Endothelial cell of umbilical vein (primary cell): ENCODE measurements around the gene EIF5AL1. TPM values are rescaled to one million over a fixed set of nuclear protein-coding genes. Genes with fewer than 3 reads are reported as not detected.
"Not testable (repeated sequence)": the region's sequence is repeated elsewhere in the genome, so short reads cannot be mapped to it uniquely, and the experiment has no call there.

Source experiments
- Bru-seq: library from RNA; stranded (reverse); fragments of 400-500 nt; gene quantifications from one replicate; lab custom pipeline; 2021; lab: Mats Ljungman, UMichigan
- BruChase-seq, 2 experiments: library from RNA; stranded (reverse); fragments of 400-500 nt; gene quantifications; one replicate each; lab custom pipeline; 2021; lab: Mats Ljungman, UMichigan
- BruUV-seq: library from RNA; stranded (reverse); fragments of 400-500 nt; replicated peaks from 2 replicates; lab custom pipeline; 2021; lab: Mats Ljungman, UMichigan
- CTCF ChIA-PET: fragments of 300-600, 350-600 bp; sonication (Branson Sonifier 250); formaldehyde crosslinking; loops from one replicate; lab custom pipeline; 2021; ENCODE audit warnings: antibody characterized with exemption, inconsistent platforms; lab: Charles Lee
- POLR2A ChIA-PET: fragments of 300-600, 350-600 bp; sonication (Branson Sonifier 250); formaldehyde crosslinking; loops from one replicate; lab custom pipeline; 2021; ENCODE audit warnings: antibody characterized with exemption, inconsistent platforms; lab: Charles Lee
- DNase-seq: peaks from one replicate; pipeline ENCODE4 v3.0.0-alpha.2; 2011; ENCODE audit warnings: low read depth, low spot score
- FAIRE-seq: peaks from 2 replicates; lab custom pipeline; 2011; peaks lifted over from hg19 to GRCh38; lab: Jason Lieb, UNC
- H2AFZ ChIP-seq: 2 replicates; pipeline ENCODE4 v1.6.0; 2012; ENCODE audit warnings: low read depth, low read length, control low read depth, inconsistent platforms
- H3K27ac ChIP-seq: 2 replicates; pipeline ENCODE4 v1.5.1; 2011; ENCODE audit warnings: low read depth, mild to moderate bottlenecking, control low read depth, low read length, moderate library complexity; ENCODE audit not compliant: insufficient read depth
- H3K27me3 ChIP-seq, 2 experiments: 2 replicates each; pipeline versions ENCODE4 v1.6.0 to v1.6.1; 2011; ENCODE audit warnings: low read length in 2 of 2, mixed read lengths in 1 of 2; ENCODE audit not compliant: control insufficient read depth in 2 of 2, insufficient read depth in 2 of 2
- H3K36me3 ChIP-seq, 2 experiments: 2 replicates in 1 of 2; 3 replicates in 1 of 2; pipeline ENCODE4 v1.5.1; 2011; ENCODE audit warnings: low read length in 2 of 2, mild to moderate bottlenecking in 1 of 2, moderate library complexity in 1 of 2; ENCODE audit not compliant: control insufficient read depth in 2 of 2, insufficient read depth in 2 of 2; ENCODE audit errors: extremely low read depth in 1 of 2
- H3K4me1 ChIP-seq: 3 replicates; pipeline ENCODE4 v1.5.1; 2011; ENCODE audit warnings: mild to moderate bottlenecking, low read length; ENCODE audit not compliant: control insufficient read depth, insufficient read depth; ENCODE audit errors: extremely low read depth
- H3K4me2 ChIP-seq: 2 replicates; pipeline ENCODE4 v1.6.1; 2011; ENCODE audit warnings: low read length, control low read depth, mixed read lengths; ENCODE audit not compliant: insufficient read depth
- H3K4me3 ChIP-seq, 3 experiments: fragments of 200-600 bp in 1 of 3; sonication (generic), shearing (Covaris generic) in 1 of 3; replicated peaks in 1 of 3; 2 replicates each; pipeline ENCODE4 v1.5.1; 2011 to 2016; ENCODE audit warnings: control low read depth in 3 of 3, low read length in 3 of 3, mild to moderate bottlenecking in 2 of 3, inconsistent platforms in 1 of 3, low read depth in 1 of 3, moderate library complexity in 1 of 3; ENCODE audit not compliant: insufficient read depth in 1 of 3
- H3K79me2 ChIP-seq: 2 replicates; pipeline ENCODE4 v1.6.0; 2012; ENCODE audit warnings: low read length, inconsistent platforms; ENCODE audit not compliant: control insufficient read depth, insufficient read depth
- H3K9ac ChIP-seq: replicated peaks from 2 replicates; pipeline ENCODE3; 2011; ENCODE audit warnings: low read length, control low read depth; ENCODE audit not compliant: insufficient read depth; ENCODE audit errors: extremely low read depth
- H3K9me1 ChIP-seq: replicated peaks from 3 replicates; pipeline ENCODE4 v1.6.0; 2011; ENCODE audit warnings: mild to moderate bottlenecking, low read length; ENCODE audit not compliant: control insufficient read depth, insufficient read depth; ENCODE audit errors: extremely low read depth
- H3K9me3 ChIP-seq: replicated peaks from 2 replicates; pipeline ENCODE4 v1.5.1; 2012; ENCODE audit warnings: low read length, inconsistent platforms; ENCODE audit not compliant: control insufficient read depth, insufficient read depth
- H4K20me1 ChIP-seq: replicated peaks from 2 replicates; pipeline ENCODE3; 2011; ENCODE audit warnings: mild to moderate bottlenecking, low read length; ENCODE audit not compliant: control insufficient read depth, insufficient read depth; ENCODE audit errors: extremely low read depth
- CTCF ChIP-seq, 2 donors: IDR thresholded peaks; 1 replicate in 1 of 2; 2 replicates in 1 of 2; pipeline ENCODE4 v1.5.1; 2011; ENCODE audit warnings: low read length in 2 of 2, mild to moderate bottlenecking in 2 of 2, moderate library complexity in 2 of 2, control low read depth in 1 of 2, inconsistent platforms in 1 of 2, low read depth in 1 of 2; ENCODE audit not compliant: insufficient read depth in 1 of 2; ENCODE audit errors: extremely low read depth in 1 of 2
- EZH2 ChIP-seq: IDR thresholded peaks from 2 replicates; pipeline ENCODE4 v1.6.1; 2012; ENCODE audit warnings: borderline replicate concordance, low read depth, mild to moderate bottlenecking, moderate library complexity, low read length, inconsistent platforms; ENCODE audit not compliant: severe bottlenecking
- FOS ChIP-seq: IDR thresholded peaks from 2 replicates; pipeline ENCODE4 v1.6.1; 2011; ENCODE audit warnings: mild to moderate bottlenecking, low read length, moderate library complexity, borderline replicate concordance; ENCODE audit not compliant: insufficient read depth
- GATA2 ChIP-seq: IDR thresholded peaks from 2 replicates; pipeline ENCODE4 v1.7.0; 2011; ENCODE audit warnings: low read depth, mild to moderate bottlenecking, moderate library complexity, mixed read lengths, low read length; ENCODE audit not compliant: insufficient read length, insufficient read depth
- JUN ChIP-seq: IDR thresholded peaks from 2 replicates; pipeline ENCODE4 v1.6.1; 2011; ENCODE audit warnings: borderline replicate concordance, low read depth; ENCODE audit not compliant: insufficient read length, insufficient read depth
- MAX ChIP-seq: IDR thresholded peaks from 2 replicates; pipeline ENCODE4 v1.6.1; 2011; ENCODE audit not compliant: insufficient read depth, insufficient read length
- MYC ChIP-seq: IDR thresholded peaks from one replicate; pipeline ENCODE4 v1.6.1; 2011; ENCODE audit warnings: mild to moderate bottlenecking, low read depth, low read length
- POLR2A ChIP-seq: IDR thresholded peaks from 2 replicates; pipeline ENCODE4 v1.6.1; 2012; ENCODE audit warnings: low read depth, mild to moderate bottlenecking, control low read depth, low read length
- POLR2AphosphoS5 ChIP-seq: IDR thresholded peaks from 2 replicates; pipeline ENCODE4 v1.6.1; 2012; ENCODE audit warnings: low read depth, mild to moderate bottlenecking, control low read depth, low read length, moderate library complexity; ENCODE audit not compliant: insufficient read depth
- dilution Hi-C: fragments of 300-500 bp; cut with MboI; formaldehyde crosslinking; loops from one replicate; pipeline ENCODE4 v1.15.0; 2019; ENCODE audit warnings: low sequenced_read_pairs; ENCODE audit not compliant: extremely low pct_ligation_motif_present
- intact Hi-C: fragments of 100-400 bp; cut with micrococcal nuclease; formaldehyde crosslinking; loops from one replicate; pipeline ENCODE4 v1.10.0; 2022
- long read RNA-seq: library from polyadenylated mRNA; stranded (forward); transcript quantifications from one replicate; pipeline ENCODE4 v2.0.0, GENCODE V29; 2021
- polyA minus RNA-seq, 3 experiments: library from RNA; depleted of rRNA, polyadenylated mRNA; stranded (reverse); fragments of >200 nt; gene quantifications; 1 replicate in 1 of 3; 2 replicates in 2 of 3; pipeline ENCODE4 v1.2.3, GENCODE V29; 2011
- polyA plus RNA-seq, 4 experiments: library from polyadenylated mRNA; depleted of rRNA in 3 of 4; stranded (reverse) in 3 of 4; unstranded in 1 of 4; fragments of >200 nt; gene quantifications; 2 replicates each; pipeline versions ENCODE4 v1.2.1 to v1.2.3, GENCODE V29; 2011 to 2012; ENCODE audit warnings: missing spikeins in 1 of 4
- total RNA-seq: library from RNA; stranded (reverse); gene quantifications from 2 replicates; pipeline ENCODE4 v1.2.3, GENCODE V29; 2021

The EIF5AL1 gene
- total RNA-seq (0.28 and 0.29 TPM in 2 replicates), polyA plus RNA-seq (0.73 and 1.0 TPM in 2 replicates), polyA minus RNA-seq (0.39 and 0.55 TPM in 2 replicates), Bru-seq, nascent RNA (not detected), BruChase-seq, experiment 1, labeled RNA remaining after a 6-hour chase (percentile 32 among the genes with signal in this experiment), BruChase-seq, experiment 2, labeled RNA remaining after a 2-hour chase (percentile 14 among the genes with signal in this experiment)
- 1.3 TPM in 2 replicates for polyA plus RNA-seq (2011; cell fraction: cytosol; rRNA removed)
- 0.48 and 0.87 TPM in 2 replicates for polyA plus RNA-seq (2011; cell fraction: nucleus; rRNA removed)
- 3.2 and 3.3 TPM in 2 replicates for polyA plus RNA-seq (2012)
- 0.31 TPM for polyA minus RNA-seq (2011; cell fraction: cytosol; rRNA and poly(A)+ RNA removed)
- 0.19 and 0.38 TPM in 2 replicates for polyA minus RNA-seq (2011; cell fraction: nucleus; rRNA and poly(A)+ RNA removed)
- long read RNA-seq, partial matches to known transcripts: 0 of 2 reads
- long read RNA-seq, other reads (novel, unspliced or antisense): 0 of 2 reads

- H3K9me3 ChIP-seq, H3K4me3 ChIP-seq, H3K27ac ChIP-seq, BruUV-seq, H3K4me2 ChIP-seq, H3K27me3 ChIP-seq, H2AFZ ChIP-seq, dilution Hi-C loops, CTCF ChIA-PET, H3K9me1 ChIP-seq, H3K9ac ChIP-seq, H3K79me2 ChIP-seq, H3K36me3 ChIP-seq, DNase-seq, POLR2A ChIA-PET, H4K20me1 ChIP-seq, intact Hi-C loops, H3K4me1 ChIP-seq: not testable (repeated sequence)
- peak; percentile 49 for FAIRE-seq
Measured at GRCh38 chr10:79511891-79512583, at the start of gene EIF5AL1. Gene EIF5AL1, plus strand, starts transcription at chr10:79512533. Its CDS starts 117 bp downstream, at chr10:79512650.

- no peak for DNase-seq
- intact Hi-C loops: no loop called here
- Histone ChIP-seq H3K27me3 (peaks cover 12 to 42% of the 10 kb centered on the region in 2 experiments), H4K20me1 (no peaks in the 10 kb centered on the region), H3K4me3 (no peak overlapping the region), H3K4me2 (no peak overlapping the region), H3K27ac (no peak overlapping the region), H3K4me1 (no peaks in the 10 kb centered on the region), H3K79me2 (no peaks in the 10 kb centered on the region), H2AFZ (no peak overlapping the region), H3K9me3 (no peaks in the 10 kb centered on the region), H3K9me1 (no peaks in the 10 kb centered on the region), H3K36me3 (no peaks in the 10 kb centered on the region), H3K9ac (no peak overlapping the region)
- dilution Hi-C loops: no loop called here
- POLR2A ChIA-PET: no interaction called here
- CTCF ChIA-PET: interaction anchor here (0.9 to 7.8 kb wide), 3 partner anchors 8 to 90 kb away, joined by 4 to 60 read pairs (median 4); no protein-coding TSS in a partner anchor
- BruUV-seq: no TSS peak
- TF ChIP-seq MAX (no peak), POLR2AphosphoS5 (no peak), FOS (no peak), JUN (no peak), GATA2 (no peak), EZH2 (no peak), POLR2A (no peak), CTCF (IDR thresholded peaks at IDR 0.05; ENCODE audit: extremely low read depth in 1 of 2, insufficient read depth in 1 of 2, low read depth in 1 of 2, low read length in 2 of 2) (no peak), MYC (no peak)
- no peak for FAIRE-seq
Measured at GRCh38 chr10:79463578-79464496, 48.5 kb upstream of the EIF5AL1 start.
